ENCODE measurements around the gene NADK2.
"Not testable (repeated sequence)": the region's sequence is repeated elsewhere in the genome, so short reads cannot be mapped to it uniquely, and the experiment has no call there.

The NADK2 gene

DNA sequence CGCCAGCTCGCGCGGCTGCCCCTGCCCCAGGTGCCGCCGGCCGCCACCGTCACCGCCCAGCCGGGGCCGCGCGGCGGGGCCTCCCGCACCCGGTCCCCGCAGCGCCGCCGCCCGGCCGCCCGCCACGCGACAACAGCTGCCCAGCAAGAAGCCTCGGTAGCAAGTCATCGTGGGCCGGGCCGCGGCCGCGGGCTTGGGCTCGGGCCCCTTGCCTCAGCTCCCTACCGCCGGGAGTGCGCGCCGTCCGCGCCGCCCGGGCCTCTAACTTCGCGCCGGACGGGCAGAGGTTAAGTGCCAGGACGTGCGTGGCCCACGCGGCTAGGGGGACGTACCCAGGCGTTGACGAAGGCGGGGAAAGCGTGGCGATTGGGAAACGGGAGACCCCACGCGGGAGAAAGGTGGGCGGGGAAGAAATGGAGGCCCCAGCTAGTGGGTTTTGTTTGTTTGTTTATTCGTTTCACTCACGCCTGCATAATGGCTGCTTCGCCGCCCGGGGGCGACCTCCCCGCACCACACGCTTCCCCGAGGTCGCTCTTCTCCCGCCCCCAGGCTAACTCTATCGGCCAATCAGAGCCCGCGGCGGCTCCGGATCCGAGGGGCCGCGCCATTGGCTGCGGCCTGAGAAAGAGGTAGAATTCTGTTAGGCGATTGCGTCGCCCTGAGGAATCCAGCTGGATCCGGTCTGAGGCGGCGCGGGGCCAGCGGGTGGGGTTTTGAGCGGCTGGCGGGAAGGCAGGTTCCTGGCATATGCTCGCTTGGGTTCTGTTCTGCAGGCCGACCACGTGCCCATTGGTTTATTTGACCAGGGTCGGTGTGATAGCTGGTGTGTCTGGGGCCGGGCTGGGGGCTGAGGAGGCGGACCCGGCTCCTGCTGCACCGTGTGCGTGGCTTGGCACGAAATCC, at the start of gene NADK2:
TSS of gene NADK2 (minus strand) at position 295 of the 903 bp plus-strand sequence. CDS start at position 168, 127 bp downstream.
- DNase-seq (ENCODE audit: low read depth, low spot score), result peak; percentile 83

GRCh38 chr5:36285837-36286615, 44.3 kb upstream of the NADK2 start:
- no peak for DNase-seq (ENCODE audit: low read depth, low spot score)

DNA sequence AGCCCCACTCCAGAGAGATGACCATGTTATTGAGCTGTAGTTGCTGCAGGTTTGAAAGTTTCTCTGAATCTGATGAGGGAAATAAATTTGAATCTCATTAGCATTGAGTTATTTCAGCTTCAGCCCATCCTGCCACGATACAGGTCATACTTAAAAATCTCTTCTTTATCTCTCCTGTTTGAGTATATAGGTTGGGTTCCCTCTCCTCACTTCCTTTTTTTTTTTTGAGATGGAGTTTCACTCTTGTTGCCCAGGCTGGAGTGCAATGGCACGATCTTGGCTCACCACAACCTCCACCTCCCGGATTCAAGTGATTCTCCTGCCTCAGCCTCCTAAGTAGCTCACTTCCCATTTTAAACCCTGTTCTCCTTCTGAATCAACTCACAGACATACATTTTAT, 42.0 kb upstream of the NADK2 start:
- not testable (repeated sequence) for DNase-seq (ENCODE audit: low read depth, low spot score)

DNA sequence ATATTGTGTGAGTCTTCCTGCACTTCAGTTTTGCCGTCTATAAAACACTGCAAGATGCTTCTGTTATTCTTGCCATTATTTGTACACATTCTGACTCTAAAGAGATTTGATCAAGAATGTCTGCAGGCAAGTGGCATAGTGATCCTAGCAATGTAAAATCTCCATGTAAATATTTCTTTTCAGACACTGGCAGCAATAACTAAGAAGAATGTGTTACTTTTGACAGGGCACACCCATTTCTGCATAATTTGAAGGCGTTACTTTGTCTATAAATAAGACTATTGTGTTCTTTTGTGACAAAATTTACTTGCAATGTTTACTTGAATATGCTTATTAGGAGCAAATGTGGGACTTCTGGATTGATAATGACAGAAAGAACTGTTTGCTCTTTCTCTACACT, 39.9 kb upstream of the NADK2 start:
- no peak for DNase-seq (ENCODE audit: low read depth, low spot score)

GRCh38 chr5:36279054-36279698, 37.5 kb upstream of the NADK2 start:
- DNase-seq (ENCODE audit: low read depth, low spot score), result no peak

- no peak for DNase-seq (ENCODE audit: low read depth, low spot score)
Measured at GRCh38 chr5:36277521-36278176, 35.9 kb upstream of the NADK2 start.

- DNase-seq (ENCODE audit: low read depth, low spot score), result no peak
Measured at GRCh38 chr5:36276864-36277263, 35.1 kb upstream of the NADK2 start.

- no peak for DNase-seq (ENCODE audit: low read depth, low spot score)
Measured at GRCh38 chr5:36273809-36274526, 32.2 kb upstream of the NADK2 start.

- no peak for DNase-seq (ENCODE audit: low read depth, low spot score)
Measured at GRCh38 chr5:36272136-36272690, 30.5 kb upstream of the NADK2 start.

DNA sequence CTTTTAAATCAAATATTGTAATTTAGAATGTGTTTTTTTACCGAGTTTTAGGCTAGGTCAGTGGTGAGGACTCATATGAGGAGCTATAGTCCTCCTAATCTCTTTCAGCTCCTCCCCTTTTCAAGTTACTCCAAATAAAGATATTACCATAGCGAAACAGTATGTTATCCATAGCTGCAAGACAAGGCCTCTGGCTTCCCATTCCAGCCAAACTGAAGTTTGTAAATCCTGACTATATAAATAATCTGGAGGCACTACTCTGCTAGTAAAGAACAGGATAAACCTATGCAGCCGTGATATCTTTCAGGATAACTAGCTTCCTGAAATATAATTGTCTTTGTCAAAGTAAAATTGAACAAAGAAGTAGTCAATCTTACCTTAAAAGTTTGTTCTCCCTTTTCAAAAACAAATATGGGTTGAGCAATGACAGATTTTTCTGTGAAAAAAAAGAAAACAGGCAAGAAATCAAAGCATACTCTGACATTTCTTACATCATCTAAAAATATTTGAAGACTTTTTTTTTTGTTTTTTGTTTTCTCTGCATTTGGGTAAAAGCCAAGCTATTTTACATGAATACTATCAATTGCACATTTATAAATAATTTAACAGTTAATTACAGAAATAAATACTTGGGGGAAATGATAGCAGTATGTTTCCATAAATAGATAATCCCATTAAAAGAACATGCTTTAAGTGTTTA, 29.3 kb upstream of the NADK2 start:
- no peak for DNase-seq (ENCODE audit: low read depth, low spot score)

- no peak for DNase-seq (ENCODE audit: low read depth, low spot score)
Measured at GRCh38 chr5:36270175-36270574, 28.4 kb upstream of the NADK2 start.

- no peak for DNase-seq (ENCODE audit: low read depth, low spot score)
Measured at GRCh38 chr5:36269478-36269877, 27.8 kb upstream of the NADK2 start.

DNA sequence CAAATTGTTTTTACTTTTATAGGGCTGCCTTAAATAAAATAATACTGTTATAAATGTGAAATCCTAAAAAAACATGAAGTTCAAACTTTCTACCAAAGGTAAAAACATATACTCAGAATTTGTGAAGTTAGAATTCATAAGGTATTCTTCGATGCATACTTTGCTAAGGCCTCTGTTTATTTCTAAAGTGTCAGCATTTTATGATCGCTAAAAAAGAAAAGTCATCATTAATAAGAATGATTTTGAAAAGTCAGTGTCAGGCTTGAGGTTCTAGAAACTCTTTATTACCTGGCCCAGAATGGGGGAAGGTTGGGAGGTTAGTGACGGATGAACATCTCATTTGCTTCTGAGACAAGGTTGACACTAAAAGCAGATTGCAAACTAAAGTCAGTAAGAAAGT, 26.2 kb upstream of the NADK2 start:
- no peak for DNase-seq (ENCODE audit: low read depth, low spot score)

DNA sequence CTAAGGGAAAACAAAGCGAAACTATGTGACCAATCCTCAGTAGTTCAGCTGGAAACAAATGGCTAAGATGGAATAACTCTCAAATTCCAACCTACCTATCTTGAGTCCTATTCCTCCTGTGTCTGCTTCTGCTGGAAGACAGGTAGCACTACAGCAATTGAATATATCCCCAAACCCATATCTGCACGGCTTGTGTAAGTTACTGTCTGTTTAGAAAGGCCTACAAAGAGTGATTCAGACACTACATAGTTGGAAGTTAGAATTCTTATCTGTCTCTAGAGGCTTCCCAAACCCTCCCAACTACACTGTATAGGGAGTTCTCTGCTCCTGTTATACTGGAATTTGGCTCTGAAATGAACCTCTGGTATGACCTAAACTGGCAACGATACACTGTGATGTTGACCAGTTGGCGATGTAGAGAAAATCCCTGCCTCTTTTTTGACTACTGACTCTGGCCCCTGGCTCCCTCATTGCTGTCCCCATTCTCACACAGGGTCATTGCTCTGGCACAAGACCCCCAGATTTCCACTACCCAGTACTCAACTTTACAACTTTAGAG, 22.6 kb upstream of the NADK2 start:
- no peak for DNase-seq (ENCODE audit: low read depth, low spot score)

DNA sequence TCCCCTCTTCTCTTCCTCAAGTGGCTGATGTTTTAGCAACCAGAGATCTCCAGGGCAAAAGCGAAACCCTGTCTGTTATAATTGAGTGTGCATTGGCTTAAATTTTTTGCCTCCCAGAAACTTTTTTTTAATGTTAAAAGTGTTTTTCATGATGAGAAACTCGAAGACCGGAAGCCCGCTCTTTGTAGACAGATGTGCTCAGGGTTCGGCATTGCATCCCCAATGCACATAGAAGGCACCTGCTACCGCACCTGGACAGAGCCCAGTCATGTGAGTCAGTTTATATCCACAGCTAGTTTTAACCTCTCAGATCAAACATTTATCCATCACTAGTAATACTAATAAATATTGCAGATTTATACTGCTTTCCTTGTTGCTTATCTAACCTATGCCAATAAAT, 19.5 kb upstream of the NADK2 start:
- DNase-seq (ENCODE audit: low read depth, low spot score), result no peak

- DNase-seq (ENCODE audit: low read depth, low spot score), result no peak
Measured at GRCh38 chr5:36253575-36253974, 11.8 kb upstream of the NADK2 start.

DNA sequence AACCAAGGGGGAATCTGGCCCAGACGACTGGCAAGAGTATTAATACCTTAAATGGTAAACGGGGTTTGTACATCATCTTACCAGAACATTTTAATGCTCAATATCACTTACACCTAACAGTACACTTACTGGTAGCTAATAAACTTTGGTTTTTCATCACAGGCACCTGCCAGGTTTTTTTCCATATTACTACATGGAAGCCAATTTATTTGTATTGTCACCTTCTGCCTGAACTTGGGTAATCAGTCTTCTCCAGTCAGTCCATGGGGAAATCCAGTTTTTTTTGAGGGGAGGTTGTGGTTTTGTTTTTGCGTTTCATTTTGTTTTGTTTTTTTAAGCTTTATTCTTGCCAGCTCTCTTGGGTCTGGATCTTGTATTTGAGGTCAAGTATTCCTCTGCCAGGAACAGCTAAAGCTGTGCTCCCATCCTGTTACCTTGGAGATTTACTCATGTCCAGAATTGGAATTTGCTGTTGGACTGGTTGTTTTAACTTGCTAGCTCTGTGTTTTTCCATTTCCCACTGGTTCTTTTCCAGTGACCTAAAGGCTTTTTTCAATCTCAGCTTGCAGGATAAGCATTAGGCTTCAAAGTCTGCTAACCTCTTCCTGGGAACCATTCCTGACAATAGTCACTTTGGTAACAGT, 11.1 kb upstream of the NADK2 start:
- DNase-seq (ENCODE audit: low read depth, low spot score), result no peak

DNA sequence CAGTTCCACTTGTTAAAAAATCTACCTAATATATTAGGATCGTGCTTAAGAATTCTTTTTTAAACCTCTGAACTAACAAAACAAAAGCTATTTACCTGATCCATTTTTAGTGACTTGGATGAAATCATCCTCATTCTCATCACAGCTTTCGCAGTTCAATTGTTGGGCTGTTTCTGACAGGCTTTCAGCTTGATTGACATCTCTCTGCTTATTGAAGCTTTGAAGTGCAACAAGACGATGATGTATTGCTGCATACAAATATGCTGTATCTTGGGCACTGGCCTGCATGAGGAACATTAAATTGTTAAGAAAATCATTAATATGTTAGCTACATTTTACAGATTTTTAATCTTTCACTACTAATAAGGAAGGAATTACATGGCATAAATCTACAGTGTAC, 9.5 kb upstream of the NADK2 start:
- DNase-seq (ENCODE audit: low read depth, low spot score), result no peak

GRCh38 chr5:36250427-36250826, 8.7 kb upstream of the NADK2 start:
- DNase-seq (ENCODE audit: low read depth, low spot score), result no peak

All from iPS DF 19.7 (cell line).